NCI-H2081 treated with DMSO at 0.1 percent for 48 hours (cell line): ENCODE results near the gene ITGB4.
"Not testable (repeated sequence)": the region's sequence is repeated elsewhere in the genome, so short reads cannot be mapped to it uniquely, and the experiment has no call there.

Experiments
- DNase-seq: peaks from one replicate; lab custom pipeline; 2025; lab: John Stamatoyannopoulos, UW

Gene ITGB4

DNA sequence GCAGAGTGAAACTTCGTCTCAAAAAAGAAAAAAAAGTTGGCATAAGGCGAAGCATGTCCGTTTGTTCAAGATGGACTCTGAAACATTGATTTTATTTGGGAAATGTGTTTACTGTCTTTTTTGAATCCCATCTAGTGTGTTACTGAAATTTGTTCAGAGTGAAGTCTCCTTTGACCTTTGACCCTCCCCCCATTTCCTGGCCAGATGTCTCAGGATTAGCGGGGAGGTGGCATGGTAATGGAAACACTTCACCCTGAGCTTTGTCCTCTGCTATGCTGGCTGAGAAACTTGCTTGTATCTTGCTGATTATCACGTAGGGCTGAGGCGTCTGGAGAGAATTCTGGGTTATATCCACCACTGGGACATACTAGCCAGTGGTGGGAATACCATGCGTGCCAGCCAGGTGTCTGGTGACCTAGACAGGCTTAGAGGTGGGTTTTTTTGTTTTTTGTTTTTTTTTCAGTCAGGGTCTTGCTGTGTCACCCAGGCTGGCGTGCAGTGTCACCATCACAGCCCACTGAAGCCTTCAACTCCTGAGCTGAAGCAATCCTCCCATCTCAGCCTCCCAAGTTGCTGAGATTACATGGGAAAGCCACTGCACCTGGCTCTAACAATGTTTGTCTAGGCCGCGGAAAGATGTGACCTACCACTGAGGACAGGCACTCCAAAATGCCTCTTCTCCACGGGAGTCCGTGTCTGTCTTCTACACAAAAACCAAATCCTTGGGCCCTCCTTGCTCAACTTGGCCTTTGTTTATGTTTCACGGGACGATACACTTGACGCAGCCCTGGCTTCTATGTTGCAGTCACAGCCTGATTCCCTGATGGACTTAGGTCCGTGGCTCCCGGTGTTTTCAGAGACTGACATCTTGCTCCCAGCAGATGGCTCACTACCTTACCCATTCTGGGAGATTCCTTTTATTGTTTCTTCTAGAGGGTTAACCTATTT lies 50.3 kb downstream of the ITGB4 start:
- no peak for DNase-seq

DNA sequence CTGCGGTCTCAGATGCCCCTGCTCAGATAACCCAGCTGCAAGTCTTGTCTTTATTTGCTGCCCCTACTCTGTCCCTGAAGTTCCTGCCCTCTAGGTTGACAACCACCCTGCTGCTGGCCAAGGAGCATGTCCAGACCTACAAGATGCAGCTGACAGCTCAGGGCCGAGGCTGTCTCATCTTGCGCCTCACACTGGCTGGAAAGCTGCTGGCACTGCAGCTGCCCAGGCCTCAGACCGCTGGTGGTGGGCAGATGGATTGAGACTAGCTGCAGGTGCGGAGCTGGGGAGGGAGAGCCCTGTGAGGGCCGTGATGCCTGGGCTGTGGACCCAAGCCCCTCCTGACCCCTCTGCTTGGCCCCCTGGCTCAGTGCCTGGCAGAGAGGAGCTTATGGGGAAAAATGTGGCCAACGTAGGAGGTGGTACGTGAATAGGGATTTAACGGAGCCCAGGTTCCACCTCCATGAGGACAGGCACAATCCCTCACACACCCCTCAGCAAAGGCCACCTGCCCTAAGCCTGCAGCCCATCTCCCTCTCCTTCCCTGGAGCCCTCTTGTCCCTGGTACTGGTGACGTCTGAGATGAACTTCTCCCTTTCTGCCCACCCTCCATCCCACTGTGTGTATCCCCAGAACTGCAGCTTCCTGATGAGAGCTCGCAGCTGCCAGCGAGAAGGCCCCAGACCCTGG lies 52.0 kb downstream of the ITGB4 start:
- DNase-seq, result no peak

DNA sequence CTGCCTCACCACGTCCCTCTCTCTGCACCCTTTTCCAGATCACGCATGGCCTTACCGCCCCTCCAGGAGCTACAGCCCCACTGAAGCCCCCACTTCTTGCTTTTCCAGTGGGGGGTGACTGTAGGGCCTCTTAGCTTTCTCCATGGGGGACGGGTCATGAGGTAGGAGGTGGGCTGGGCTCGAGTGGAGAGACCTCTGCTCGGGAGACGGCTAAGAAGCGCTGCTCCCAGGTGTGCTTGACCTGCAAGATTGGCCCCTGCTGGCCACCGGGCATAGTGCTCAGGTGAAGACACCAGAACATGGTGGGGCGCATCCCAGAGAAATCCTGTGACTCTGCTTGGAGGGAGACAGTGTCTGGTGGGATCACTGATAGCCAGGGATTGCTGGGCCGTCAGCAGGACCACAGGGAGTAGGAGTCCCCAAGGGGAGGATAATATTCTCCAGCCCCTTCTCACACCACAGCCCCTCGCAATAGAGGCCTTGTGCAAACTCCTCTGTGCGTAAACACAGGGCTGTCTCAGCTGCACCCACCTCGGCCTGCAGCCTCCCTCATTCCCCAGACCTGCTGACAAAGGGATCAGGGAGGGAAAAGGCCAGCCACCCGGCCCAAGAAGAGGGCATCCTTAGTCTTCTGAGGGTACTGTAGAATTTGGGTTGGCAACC lies 52.7 kb downstream of the ITGB4 start:
- no peak for DNase-seq

DNA sequence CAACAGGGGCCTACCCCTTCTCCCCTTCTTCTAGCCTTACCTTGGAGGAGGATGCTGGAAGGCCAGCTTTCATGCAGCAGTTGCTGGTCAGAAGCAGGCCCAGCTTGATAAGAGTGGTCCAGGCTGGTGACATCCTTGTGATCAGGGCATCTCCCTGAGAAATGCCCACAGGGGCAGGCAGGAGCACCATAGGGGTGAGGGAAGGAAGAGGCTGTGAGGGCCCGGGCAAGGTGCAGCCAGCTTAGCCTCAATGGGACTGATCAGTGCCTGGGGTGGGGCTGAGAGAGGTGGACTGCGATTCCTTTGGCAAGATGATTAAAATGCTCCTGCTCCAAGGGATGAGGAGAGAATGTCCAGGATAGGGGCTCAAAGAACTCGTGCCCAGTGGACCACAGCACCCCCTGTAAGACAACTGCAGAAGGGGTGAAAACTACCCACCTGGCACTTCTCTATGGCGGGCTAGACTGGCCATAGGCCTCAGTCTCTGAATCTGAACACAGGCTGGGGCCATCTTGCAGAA lies 53.3 kb downstream of the ITGB4 start:
- no peak for DNase-seq

DNA sequence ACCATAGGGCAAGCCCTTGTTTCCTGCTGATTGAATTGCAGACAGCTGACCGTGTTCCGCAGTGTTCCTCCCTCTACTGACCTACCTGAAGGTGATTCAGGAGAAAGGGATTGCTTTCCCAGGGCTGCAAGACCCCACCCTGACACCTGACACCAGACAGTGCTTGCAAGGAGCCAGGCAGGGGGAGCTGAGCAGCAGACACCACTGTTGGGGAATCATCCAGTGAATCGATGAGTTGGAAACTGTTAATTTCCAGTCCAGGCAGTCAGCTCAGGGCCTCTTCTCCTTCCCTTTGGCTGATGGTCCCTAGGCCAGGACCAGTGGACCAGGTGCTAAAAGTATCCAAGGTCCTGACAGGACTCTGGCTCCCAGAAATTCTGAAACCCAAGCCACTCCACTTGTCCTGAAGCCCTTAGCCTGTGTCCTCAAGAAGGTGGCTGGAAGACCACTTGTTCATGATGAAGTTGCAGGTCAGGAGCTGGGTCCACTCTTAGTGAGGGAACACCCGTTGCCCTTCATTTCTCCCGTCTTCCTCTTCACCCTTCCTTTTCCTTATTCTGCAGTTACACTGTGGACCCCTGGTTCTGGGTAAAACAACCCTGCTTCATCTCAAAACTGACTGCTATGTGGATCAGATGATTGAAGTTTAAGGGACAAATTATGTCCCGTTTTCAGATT lies 53.9 kb downstream of the ITGB4 start:
- DNase-seq, result no peak

DNA sequence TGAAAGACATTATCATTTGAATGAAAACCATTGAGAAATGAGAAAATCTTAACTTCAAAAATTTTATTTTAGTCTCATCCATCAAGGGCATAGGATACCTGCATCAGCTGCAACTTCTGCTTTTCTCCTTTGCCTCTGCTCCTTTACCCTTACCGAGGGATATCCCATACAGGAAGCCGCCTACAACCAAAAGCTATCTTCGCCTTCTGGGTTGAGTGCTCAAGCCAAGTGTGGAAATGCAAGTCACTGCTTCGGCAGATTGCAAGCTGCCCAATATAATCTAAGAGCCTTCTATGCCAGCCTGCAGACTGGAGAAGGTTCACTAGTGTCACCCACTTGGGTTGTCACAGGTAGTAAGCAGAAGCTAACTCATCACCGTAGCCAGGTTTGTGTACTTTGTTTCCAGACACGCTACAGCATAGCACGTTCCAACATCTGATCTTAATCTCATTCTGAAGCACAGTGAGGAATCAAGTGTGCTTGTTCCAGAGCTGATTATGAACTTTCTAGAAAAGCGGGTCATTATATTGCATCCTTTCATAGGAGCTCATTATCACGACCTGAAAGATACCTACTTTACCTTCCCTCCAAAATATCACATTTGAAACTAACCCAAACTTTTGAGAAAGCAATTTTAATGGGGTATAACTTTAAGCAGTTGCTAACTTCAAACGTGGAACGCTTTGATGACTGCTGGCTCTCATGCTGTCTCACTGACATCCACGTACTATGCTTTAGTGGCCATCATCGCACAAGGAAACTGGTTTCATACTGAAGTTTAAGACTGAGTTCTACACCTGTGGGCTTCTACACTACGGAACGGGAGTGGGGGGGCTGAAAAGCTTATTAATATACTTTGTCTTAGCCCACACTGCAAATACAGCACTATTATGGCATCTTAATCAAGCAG lies 55.4 kb downstream of the ITGB4 start:
- no peak for DNase-seq

DNA sequence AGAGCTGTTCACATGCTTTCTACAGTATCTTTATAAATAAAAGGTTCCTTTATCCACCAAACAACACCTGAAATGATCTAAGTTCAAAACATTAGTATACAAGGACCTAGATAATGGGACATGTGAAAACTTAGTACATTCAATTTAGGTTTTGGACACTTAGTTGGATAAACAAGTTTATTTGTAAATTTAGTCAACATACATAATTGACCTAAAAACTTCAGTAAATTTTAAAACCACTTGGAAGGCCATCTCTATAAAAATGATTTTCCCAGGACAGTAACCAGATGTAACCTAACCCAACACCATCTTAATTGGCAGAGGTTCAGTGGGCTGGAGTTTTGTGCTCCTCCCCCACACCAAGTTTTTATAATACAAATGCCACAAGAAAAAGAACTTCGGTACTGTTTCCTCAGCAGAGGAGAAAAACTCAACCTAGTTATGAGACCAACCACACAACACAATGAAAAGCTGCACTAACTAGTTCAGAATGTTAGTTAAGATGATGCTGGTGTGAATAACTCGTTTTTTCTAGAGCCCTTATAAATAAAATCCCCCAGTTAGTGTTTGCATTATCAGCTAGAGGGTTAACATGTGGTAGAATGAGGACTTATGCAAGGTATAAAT lies 56.1 kb downstream of the ITGB4 start:
- DNase-seq, result no peak

DNA sequence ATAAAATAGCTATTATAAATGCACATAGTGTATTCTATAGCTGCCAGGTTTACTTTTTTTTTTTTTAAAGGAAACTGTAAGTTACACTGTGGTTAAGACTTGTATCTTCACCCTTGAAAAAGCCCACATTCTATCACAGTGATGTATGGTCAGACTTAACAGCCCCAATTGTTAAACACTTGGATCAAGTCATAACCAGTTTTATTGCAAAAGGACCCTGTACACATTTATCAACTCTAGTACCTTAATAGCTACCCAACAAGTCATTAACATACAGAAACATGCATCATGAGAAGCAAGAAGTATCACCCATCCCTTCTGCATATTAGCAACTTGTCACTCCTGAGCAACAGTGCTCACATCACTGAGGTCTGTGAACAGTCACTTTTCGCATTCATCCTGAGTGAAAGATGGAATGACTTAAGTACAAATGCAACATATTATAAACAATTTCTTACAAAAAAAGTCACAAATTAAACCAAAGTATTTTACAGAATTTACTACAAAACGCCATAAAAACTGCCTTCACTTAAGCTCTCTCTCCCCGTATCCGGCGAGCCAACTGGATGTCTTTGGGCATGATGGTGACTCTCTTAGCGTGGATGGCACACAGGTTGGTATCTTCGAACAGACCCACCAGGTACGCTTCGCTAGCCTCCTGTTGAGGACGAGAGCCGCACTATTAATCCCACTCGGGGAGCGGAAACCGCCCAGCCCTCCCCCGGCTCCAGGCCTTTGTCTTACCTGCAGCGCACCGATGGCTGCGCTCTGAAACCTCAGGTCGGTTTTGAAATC lies 57.0 kb downstream of the ITGB4 start:
- DNase-seq, result not testable (repeated sequence)

DNA sequence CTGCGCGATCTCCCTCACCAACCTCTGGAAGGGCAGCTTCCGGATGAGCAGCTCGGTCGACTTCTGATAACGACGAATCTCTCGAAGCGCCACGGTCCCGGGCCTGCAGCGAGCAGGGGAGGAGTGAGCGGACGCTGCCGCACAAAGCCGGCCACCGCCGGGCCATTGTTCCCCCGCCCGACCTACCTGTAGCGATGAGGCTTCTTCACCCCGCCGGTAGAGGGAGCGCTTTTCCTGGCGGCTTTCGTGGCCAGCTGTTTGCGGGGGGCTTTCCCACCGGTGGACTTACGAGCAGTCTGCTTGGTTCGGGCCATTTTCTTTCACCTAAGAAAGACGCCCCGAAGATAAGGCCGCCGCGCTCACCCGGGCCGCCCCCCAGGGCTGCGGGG lies 57.6 kb downstream of the ITGB4 start:
- no peak for DNase-seq

DNA sequence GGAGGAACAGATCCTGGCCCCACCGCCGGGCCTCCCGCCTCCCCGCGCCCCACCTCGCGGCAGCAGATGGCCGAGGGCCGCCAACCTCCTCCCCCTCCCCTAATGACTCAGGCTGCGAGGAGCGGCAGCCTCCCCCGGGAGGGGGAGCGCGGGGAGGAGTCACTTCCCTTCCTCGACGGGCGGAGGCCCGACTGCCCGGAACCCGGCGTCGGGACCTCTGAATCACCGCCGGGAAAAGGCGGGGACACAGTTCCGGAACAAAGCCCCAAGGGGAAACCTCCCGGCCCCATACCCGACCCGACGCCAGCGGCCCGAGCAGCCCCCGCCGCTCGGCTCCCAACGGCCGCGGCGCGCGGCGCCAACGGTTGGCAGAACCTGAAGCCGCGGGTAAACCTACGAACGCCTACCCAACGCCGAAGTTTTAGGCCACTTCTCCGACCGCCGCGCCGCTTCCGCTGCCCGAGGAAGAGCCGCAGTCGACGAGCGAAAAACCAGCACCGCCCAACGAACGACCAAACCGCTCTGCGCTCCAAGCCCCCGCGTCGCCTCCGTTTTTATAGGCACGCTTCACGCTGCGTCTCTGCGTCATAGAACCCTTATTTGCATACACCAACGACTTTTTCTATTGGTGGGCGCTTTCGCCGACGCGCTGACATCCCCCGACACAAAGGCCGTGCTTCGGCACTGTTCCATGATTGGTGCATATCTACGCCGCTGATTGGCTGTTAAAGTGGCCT lies 58.2 kb downstream of the ITGB4 start:
- peak; percentile 100 for DNase-seq

DNA sequence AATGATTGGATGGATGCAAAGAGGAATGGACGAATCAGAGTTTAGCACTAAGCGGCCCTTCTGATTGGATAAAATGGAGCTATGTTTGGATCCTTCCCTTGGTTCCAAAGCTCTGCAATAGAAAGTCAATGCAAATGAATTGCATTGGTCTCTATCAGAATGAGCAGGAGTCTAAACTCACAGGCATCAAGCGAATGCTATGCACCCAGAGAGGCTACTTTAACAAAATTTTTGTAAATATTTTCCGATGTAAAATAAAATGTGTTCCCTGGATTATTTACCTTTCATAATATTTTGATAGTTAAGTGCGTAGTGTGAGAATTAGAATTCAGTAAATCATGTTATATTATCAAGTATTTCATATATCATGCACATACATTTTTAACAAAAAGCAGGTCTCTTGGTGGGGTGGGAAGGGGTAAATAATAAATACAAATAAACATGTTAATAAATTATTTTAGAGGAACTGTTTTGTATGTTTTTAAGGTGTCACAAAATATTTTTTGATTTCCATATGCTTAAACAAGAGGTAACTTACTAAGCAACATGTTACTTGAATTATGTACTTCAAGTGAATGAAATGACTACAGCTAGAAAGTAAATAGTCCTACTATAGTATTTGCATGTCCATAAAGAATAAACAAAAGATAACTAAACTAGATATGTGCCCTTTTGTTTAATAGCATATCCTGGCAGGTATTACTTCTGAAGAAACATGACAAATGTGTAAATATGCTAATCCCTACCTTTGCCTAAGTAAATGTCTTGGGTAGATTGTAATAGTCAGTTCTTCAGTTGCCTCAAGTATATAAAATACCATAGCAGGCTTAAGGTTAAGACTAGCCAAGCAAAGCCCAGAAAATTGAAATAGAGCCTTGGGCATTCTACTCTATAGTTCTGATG lies 59.0 kb downstream of the ITGB4 start:
- DNase-seq, result no peak

DNA sequence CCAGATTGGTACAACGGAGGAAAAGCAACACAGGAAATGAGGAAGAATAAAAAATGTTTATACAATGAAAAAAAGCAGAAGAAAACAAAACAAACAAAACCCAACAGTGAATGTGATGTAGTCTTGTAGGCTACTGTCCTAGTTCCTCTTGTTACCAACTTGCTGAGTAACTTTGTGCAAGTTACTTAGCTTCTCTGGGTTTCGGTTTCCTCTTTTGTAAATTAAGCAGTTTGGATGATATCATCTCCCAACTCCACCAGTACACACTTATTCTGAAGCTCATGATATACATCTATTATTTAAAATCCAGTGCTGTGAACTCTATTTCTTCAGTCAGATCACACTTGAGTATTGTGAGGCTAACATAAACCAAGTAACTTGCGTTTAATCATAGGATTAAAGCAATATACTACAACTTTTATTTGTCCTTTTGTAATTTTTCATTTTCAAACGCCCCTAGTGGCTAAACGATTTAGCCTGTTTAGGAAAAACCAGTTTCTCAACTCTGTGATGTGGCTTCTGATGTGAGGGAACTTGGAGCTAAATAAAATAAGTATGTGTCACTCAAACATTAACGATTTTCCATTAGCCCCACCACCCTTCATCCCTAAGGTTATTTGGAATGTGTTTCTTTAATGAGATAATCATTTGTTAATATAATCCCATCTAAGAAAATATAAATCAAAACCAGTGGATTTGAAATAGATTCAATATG lies 62.0 kb downstream of the ITGB4 start:
- no peak for DNase-seq

DNA sequence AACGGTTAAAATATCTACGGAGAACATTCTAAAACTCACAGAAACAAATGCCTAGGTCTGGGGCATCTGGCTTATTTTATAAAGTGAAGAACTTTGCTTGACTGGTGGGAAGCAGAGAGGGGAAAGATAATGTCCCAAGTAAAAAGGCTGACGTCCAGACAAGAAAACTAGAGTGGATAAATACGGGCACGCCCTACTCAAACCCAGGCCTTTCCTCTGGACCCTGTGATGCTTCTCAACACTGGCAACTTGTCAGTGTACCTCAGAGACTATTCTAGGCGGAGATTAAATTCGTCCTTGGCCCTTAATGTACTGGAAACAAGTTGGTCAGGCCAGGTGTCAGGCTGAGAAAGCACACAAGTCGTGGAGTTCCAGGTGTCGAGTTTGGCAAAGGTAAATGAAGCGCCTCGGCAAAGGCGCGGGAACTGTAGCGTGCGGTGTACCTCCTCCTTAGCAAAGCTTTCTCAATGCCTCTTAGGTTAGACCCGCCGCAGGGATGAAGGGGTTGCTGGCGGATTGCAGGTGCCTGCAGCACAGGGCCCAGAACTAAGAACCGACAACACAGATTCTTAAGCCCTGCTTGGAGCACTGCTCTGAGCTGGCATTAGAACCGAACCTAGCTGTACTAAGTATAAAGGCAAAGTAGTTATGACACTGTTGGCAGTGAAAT lies 62.7 kb downstream of the ITGB4 start:
- DNase-seq, result no peak

DNA sequence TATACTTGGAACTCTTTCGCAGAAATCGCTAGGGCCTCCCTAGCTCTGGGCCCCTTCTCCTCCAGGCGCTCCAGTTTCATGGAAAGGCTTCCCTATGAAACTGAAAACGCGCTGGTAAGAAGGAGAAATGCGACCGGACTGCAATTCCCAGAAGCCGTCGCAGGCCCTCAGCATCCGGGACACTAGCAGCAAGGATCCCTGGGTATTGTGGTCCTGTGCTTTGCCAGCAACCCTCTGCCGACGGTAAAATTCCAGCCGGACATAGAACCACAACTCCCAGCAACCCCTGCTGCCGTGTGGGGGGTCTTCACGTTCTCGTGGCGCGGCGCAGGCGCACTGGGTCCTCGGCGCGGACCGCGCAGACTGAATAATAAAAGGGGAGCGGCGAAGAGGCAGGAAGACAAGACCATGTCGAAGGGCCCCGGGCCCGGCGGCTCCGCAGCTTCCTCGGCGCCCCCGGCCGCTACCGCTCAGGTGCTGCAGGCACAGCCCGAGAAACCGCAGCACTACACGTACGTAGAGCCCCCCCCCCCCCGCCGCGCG lies 63.3 kb downstream of the ITGB4 start, which contains the start of gene UNK:
UNK (plus strand) TSS at position 334 of the 543 bp plus-strand sequence; CDS start at position 409, 75 bp downstream.
- DNase-seq, result peak; percentile 97

DNA sequence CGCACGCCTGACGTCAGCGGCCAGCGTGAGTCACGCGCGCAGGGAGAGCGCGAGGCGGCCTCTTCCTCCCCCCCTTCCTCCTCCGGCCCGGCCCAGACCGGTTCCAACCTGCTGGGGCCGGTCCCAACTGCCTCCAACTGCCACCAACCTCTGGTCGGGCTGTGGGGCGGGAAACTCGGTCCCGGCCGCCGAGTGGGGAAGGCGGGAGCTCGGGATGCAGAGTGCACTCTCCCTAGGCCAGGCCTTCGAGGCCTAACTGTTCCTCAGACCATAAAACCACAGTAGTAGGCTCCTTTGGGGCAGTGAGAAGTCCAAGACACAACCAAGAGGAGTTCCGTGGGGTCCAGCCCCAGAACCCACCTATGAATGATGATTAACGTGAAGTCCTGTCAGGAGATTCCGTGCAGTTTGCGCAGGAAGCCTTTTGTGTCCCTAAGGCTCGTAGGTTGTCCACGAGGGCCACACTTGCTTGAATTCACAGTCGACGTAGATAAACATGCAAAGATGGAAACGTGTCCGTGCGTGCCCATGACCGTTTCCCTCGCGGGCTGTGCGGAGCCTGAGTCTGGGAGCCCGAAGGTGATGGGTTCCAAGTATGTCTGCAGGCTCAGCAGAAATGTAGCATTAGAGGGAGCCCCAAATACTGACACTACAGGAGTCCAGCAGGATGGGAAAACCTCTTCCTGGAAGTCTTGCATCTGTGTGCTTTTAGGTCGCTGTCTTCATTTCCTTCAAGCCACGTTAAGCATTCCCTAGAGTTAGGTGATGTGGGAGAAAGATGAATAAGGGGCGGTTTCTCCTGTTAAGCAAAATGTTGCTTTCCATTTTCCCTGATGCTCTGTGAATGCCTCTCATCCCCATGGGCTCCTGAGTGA lies 64.0 kb downstream of the ITGB4 start:
- DNase-seq, result no peak
